ENCODE measurements around the gene DNPEP.
"Not testable (repeated sequence)": the region's sequence is repeated elsewhere in the genome, so short reads cannot be mapped to it uniquely, and the experiment has no call there.

Gene DNPEP

DNA sequence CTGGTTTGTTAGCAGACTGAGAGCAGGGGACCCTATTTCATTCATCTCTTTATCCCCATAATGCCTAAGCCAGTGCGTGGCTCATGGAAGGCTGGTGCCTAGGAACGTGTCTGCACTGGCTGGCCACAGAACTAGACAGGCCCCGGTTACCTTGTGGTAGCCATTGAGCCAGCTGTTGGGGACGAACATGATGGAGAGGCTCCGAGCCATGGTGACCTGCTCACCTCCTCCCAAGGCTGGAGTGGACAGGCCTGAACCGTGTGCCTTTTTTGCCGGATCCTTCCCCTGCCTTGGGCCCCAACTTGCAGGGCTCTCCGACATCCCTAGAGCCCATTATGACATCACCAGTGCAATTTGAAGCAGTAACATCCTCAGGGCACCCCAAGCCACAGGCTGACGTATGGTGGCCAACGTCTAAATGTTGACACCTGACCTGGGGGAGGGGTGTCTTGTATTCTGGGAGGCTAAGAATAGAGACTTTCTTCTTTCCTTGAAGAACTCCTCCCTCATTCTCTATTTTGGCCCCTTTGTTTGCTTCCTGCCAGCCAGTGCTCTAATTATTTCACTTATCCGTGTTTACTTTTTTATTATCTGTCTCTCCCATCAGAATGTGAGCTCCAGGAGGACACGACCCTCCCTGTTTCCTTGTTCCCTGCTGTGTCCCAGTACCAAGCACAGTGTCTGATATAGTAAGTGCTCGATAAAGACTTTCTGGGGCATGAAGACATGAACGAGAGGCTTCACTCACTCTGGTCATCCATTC is 12.2 kb upstream of the DNPEP start:
- DNase-seq, result no peak

- no peak for DNase-seq
Measured at GRCh38 chr2:219398721-219399363, 11.1 kb upstream of the DNPEP start.

GRCh38 chr2:219396863-219397457 is 9.2 kb upstream of the DNPEP start:
- DNase-seq, result no peak

DNA sequence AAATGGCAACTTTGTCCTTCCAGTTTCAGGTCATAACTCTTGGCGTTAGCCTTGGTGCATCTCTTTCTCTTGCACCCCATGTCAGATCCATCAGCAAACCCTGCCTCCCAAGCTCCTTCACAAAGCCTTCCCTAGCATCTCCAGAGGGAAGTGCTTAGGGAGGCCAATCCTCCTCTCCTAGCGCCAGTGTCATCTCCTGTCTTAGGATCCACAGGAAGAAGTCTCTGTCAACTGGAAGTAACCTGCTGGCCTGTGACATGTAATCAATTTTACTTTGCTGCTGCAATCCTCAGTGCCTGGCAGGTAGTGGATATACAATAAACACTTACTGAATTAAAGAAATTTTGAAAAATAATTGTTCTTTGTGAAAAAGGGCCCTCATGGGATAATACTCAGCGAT is 7.9 kb upstream of the DNPEP start:
- DNase-seq, result no peak

GRCh38 chr2:219395056-219395455 is 7.3 kb upstream of the DNPEP start:
- not testable (repeated sequence) for DNase-seq

DNA sequence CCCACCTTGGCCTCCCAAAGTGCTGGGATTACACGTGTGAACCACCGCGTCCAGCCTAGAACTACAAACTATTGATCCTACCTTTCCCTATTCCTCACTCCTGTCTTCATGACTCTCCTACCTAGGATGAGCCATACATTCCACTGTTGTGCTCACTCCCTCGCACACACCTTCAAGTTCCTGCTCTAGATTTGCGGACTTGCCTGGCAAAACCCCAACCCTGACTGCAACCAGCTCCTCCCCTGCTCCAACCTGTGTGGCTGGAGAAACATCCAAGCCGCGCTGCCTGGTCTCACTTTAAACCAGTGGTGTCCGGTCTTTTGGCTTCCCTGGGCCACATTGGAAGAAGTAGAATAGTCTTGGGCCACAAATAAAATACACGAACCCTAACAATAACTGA is 5.0 kb upstream of the DNPEP start:
- no peak for DNase-seq

DNA sequence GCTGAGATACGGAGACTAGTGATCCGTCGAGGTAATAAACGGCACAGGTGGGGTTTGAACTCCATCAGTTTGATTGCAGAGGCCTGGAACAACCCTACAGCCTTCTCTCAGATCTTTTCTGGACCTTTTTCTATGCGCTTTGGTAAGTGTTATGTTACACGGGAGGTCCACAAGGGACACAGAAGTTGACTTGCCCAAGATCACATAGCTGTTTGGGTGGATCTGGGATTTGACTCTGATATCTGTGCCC is 1.1 kb upstream of the DNPEP start:
- DNase-seq, result no peak

GRCh38 chr2:219388121-219388906 is 602 bp upstream of the DNPEP start:
- DNase-seq, result peak; percentile 99

DNA sequence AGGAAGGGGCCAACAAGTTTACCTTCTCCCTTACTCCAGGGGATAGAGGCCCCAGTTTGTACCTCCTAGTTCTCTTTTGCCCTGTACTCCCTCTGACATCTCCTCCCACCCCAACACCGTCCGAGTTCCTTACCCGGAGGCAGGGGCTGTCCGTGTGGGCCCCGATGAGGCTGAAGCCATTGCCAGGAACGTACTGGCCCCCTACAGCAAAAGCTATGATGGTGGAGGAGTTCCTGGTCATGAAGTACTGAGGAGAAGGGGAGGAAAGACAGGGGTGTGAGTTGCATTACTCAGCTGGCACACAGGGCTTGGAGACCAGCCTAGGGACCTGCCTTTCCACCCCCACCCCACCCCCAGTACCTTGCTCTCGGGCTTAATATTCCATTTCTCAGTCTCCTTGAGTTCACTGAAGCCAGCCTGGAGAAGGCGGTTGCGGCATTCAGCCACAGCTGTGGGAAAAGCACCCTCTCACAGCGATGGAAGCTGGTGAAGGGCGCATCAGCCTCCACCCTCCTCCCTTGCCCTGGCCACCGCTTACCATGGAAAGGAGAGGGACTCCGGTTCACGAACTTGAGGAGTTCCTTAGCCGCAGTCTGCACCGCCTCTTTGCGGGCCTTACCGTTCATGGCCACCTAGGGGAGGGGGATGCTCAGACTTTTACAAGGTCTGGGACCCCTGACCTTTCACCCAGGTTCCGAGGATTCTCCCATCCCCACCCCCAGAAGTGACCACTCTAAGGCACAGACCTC is 1.0 kb downstream of the DNPEP start:
- DNase-seq, result no peak

DNA sequence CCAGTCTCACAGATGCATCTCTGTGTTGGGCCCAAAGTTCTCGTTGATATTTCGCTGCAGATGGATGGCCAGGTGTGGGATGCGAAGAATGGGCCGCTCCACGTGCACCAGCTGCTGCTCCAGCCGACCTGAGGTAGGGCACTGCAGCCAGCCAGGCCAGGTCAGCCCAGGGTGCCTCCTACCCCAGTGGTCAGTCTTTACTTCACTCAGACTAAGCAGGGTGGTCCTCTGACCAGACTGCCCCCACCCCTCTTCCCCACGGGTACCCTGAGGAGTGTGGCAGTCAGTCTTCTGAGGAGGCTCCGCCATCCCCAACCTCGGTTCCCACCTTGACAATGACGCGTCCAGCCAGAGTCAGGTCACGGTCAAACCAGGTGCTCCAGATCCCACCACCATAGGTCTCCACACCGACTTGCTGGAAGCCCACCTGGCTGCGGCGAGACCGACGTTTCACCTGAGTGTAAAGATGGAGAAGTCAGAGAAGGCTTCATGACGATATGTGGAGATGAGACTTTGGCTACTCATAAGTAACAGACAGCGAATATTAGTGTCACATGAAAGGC is 1.7 kb downstream of the DNPEP start:
- no peak for DNase-seq

DNA sequence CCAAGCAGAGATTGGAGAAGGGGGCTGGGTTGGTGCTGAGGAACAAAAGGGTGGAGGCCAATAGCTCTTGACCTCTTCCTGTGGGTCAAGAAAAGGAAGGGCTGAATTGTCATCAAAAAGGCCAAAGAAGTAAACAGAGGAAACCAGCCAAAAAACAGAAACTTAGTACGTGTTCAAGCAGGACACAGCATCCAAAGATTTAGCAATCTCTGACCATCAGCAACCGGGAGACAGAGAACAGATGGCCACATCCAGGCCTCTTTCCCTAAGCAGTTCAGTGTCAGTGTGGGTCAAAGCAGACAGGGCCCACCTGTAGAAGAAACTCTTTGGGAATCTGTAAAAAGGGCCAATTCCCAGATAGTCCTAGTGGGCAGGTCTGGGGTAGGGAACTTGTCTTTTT is 2.9 kb downstream of the DNPEP start:
- no peak for DNase-seq

DNA sequence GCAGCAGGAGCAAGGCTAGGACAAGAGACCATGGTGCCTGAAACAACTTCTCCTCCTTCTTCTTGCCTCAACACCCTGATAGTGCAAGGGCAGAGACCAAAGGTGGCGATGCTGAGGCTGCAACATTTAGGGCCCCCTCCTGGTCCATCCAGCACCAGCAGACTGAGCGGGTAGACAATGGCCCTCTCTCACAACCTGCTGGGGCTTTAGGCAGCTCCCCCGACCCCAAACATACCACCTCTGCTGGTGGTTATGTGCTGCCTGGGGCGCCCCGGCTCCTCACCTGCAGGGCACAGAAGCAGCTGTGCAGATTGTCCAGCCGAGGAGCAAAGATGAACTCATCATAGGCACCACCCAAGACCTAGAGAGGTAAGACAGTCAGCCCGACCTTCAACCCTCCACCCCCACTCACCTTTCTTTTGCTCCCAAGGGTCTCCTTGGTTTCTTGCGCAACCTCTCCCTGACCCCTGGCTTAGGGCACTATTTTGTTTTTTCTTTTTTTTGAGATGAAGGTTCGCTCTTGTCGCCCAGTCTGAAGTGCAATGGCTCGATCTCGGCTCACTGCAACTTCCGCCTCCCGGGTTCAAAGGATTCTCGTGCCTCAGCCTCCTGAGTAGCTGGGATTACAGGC is 3.5 kb downstream of the DNPEP start:
- no peak for DNase-seq

DNA sequence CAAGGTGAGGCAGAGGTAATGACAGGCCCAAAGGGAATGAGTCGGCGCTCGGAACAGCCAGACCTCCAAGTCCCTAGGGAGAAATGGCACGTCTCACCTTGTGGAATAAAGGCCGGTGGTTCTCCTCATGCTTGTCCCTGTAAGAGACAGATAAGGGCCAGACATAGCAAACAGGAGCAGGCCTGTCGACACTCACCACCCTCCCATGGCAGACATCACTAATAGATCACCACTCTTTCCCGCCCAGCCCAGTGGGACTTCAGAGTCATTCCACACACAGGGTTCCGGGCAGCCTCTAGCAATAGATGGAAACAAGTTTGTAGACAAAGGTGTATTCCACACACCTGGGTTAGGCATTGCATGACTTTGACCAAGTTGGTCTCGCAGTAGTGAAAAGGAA is 6.3 kb downstream of the DNPEP start:
- DNase-seq, result no peak

- no peak for DNase-seq
Measured at GRCh38 chr2:219380926-219381325, 6.8 kb downstream of the DNPEP start.

- no peak for DNase-seq
Measured at GRCh38 chr2:219378163-219378851, 9.4 kb downstream of the DNPEP start.

GRCh38 chr2:219369447-219369861 is 18.3 kb downstream of the DNPEP start:
- DNase-seq, result no peak

DNA sequence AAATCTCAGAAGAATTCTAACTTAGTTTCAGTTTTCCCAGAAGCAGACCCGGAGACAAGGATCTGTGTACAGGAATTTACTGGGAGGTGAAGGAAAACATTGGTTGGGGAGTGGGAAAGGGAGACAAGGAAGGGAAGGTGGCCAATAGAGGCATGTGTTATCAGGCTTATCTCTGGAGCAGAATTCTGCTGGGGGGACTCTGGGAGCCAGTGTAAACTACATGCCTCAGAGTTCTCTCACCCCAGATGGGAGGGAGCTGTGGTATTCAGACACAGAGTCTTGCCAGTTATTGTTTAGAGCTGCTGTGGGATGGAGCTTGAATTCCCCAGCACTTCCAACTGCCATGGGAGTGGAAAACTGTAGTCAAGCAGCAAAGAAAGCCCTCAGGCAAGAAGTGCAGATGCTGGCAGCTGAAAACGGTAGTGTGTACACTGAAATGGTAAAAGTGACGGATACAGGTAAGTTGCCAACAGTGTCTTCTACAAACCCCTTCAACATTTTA is 19.0 kb downstream of the DNPEP start:
- no peak for DNase-seq

GRCh38 chr2:219362524-219363164 is 25.1 kb downstream of the DNPEP start:
- peak; percentile 63 for DNase-seq

DNA sequence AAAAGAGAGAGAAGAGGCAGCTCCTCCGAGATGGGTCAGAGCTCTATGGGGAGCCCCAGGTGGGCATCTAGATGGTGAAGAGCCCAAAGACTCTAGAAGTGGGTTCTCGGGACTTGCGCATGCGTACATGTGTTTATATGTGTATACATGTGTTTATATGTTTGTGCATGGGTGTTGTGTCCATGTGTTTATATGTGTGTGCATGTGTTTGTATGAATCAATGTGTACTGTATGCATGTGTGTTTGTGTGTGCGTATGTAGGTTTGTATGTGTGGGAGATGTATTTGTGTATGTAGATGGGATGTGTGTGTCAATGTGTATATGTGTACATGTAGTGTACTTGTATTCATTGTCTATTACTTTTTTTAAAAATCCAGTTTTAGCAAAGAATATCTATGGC is 25.6 kb downstream of the DNPEP start:
- no peak for DNase-seq

GRCh38 chr2:219358170-219359075 is 29.3 kb downstream of the DNPEP start:
- DNase-seq, result no peak
